KMS-11 (cell line): ENCODE data around the gene COQ10B.

Experiments used
- H2AFZ ChIP-seq: fragments of 200-600 bp; sonication (generic); 2 replicates; pipeline ENCODE4 v1.6.1; 2016; ENCODE audit warnings: antibody characterized with exemption, mixed run types, low read depth
- H3K27ac ChIP-seq: fragments of 200-600 bp; sonication (generic); 2 replicates; pipeline ENCODE4 v1.6.1; 2016; ENCODE audit warnings: mild to moderate bottlenecking, mixed run types
- H3K27me3 ChIP-seq: fragments of 200-600 bp; sonication (generic); 2 replicates; pipeline ENCODE4 v1.6.1; 2017; ENCODE audit warnings: mild to moderate bottlenecking, low read depth, mixed run types, moderate library complexity; ENCODE audit not compliant: insufficient read depth
- H3K36me3 ChIP-seq: fragments of 200-600 bp; sonication (generic); 2 replicates; pipeline ENCODE4 v1.6.1; 2017; ENCODE audit warnings: mild to moderate bottlenecking, mixed run types; ENCODE audit not compliant: insufficient read depth
- H3K4me1 ChIP-seq: fragments of 200-600 bp; sonication (generic); 2 replicates; pipeline ENCODE4 v1.6.1; 2016; ENCODE audit warnings: mild to moderate bottlenecking, low read depth, mixed run types; ENCODE audit not compliant: poor library complexity, severe bottlenecking
- H3K4me2 ChIP-seq: fragments of 200-600 bp; sonication (generic); 2 replicates; pipeline ENCODE4 v1.7.0; 2016; ENCODE audit warnings: mild to moderate bottlenecking, mixed run types
- H3K4me3 ChIP-seq: fragments of 200-600 bp; sonication (generic); IDR thresholded peaks from 2 replicates; pipeline ENCODE4 v1.6.1; 2017; ENCODE audit warnings: low read depth, low read length, mixed read lengths; ENCODE audit not compliant: insufficient read depth
- H3K79me2 ChIP-seq: fragments of 200-600 bp; sonication (generic); 2 replicates; pipeline ENCODE4 v1.6.1; 2016; ENCODE audit warnings: low read depth, mixed run types; ENCODE audit not compliant: insufficient read depth
- H3K9ac ChIP-seq: fragments of 200-600 bp; sonication (generic); 2 replicates; pipeline ENCODE4 v1.6.1; 2016; ENCODE audit warnings: mild to moderate bottlenecking, mixed run types
- H4K20me1 ChIP-seq: fragments of 200-600 bp; sonication (generic); 2 replicates; pipeline ENCODE4 v1.6.1; 2016; ENCODE audit warnings: mild to moderate bottlenecking, mixed run types; ENCODE audit not compliant: insufficient read depth
- TF ChIP-seq, protein P1 (sequence below): fragments of 200-600 bp; sonication (generic); conservative IDR thresholded peaks from 2 replicates; pipeline ENCODE4 v1.6.1; 2017; ENCODE audit warnings: low read depth, mild to moderate bottlenecking, antibody characterized with exemption, low read length, moderate library complexity, mixed read lengths

The COQ10B gene

DNA sequence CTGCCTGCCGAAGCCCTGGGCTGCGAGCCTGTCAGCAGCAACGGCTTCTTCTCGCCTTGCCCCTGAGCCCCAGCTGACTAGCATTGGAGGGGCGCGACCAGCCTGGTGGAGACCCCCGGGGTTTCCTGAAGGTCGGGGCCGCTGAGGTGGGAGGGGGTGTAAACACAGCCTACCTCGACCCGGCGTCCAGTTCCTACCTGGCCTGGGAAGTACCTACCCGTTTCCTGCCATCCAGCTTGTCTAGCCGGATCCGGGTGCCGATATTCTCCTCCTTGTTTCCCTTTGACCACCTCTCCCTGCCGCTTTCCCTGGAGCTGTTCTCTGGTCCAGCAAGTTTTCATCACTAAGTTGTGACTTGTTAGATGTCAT, 63.0 kb downstream of the COQ10B start:
- H2AFZ ChIP-seq = peak overlapping the region; percentile 77

DNA sequence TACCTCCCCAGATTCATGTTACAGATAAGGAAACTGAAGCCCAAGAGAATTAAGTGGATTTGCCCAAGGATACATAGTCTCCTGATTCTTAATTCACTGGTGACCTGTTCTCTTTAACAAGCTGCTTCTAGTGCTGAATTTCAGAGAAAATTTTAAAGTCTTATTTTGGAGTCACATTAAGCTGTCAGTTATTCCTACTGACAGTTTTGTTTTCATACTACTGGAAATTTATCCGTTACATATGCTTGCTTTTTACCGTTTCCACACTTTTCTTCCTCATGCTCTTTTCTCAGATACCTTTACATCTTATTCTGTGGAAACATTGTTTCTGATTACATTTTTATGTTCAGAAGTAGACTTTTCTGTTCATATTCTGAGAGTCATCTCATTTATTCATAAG, 63.8 kb downstream of the COQ10B start:
- peak overlapping the region; percentile 82; the same call in 1 of the 2 replicates for H3K9ac ChIP-seq
- H3K4me1 ChIP-seq = peaks cover 33% of the 10 kb centered on the region
- TF ChIP-seq, protein P1, sequence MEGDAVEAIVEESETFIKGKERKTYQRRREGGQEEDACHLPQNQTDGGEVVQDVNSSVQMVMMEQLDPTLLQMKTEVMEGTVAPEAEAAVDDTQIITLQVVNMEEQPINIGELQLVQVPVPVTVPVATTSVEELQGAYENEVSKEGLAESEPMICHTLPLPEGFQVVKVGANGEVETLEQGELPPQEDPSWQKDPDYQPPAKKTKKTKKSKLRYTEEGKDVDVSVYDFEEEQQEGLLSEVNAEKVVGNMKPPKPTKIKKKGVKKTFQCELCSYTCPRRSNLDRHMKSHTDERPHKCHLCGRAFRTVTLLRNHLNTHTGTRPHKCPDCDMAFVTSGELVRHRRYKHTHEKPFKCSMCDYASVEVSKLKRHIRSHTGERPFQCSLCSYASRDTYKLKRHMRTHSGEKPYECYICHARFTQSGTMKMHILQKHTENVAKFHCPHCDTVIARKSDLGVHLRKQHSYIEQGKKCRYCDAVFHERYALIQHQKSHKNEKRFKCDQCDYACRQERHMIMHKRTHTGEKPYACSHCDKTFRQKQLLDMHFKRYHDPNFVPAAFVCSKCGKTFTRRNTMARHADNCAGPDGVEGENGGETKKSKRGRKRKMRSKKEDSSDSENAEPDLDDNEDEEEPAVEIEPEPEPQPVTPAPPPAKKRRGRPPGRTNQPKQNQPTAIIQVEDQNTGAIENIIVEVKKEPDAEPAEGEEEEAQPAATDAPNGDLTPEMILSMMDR = no peak
- H3K4me2 ChIP-seq = peak overlapping the region; percentile 97
- no peaks in the 10 kb centered on the region for H3K27me3 ChIP-seq
- H2AFZ ChIP-seq = no peak overlapping the region
- no peak overlapping the region for H3K27ac ChIP-seq
- no peaks in the 10 kb centered on the region for H3K36me3 ChIP-seq
- no peak overlapping the region for H3K4me3 ChIP-seq
- peaks cover 61% of the 10 kb centered on the region for H3K79me2 ChIP-seq
- no peaks in the 10 kb centered on the region for H4K20me1 ChIP-seq

More for the DNA sequence above, 63.0 kb downstream of the COQ10B start:
- H3K4me3 ChIP-seq = no peak overlapping the region
- H3K9ac ChIP-seq = peak overlapping the region; percentile 82; the same call in 1 of the 2 replicates
- peak overlapping the region; percentile 97 for H3K4me2 ChIP-seq
- H3K4me1 ChIP-seq = peaks cover 33% of the 10 kb centered on the region
- peak overlapping the region; percentile 94 for H3K27ac ChIP-seq
- no peaks in the 10 kb centered on the region for H3K36me3 ChIP-seq
- no peaks in the 10 kb centered on the region for H4K20me1 ChIP-seq
- peaks cover 53% of the 10 kb centered on the region for H3K79me2 ChIP-seq
- TF ChIP-seq, protein P1 = no peak
- no peaks in the 10 kb centered on the region for H3K27me3 ChIP-seq
